Neuronal stem cell (in vitro differentiated cells): ENCODE results near the gene PLCG1.
A peak's percentile ranks its signal among the peaks of the same experiment; 100 is the strongest.

Experiments used
- DNase-seq: peaks from one replicate; pipeline ENCODE4 v3.0.0-alpha.2; 2013; ENCODE audit warnings: low spot score
- H2AFZ ChIP-seq: one replicate; pipeline ENCODE4 v1.6.1; 2013; ENCODE audit warnings: mild to moderate bottlenecking, low read length, inconsistent platforms
- H2AK5ac ChIP-seq: 2 replicates; pipeline ENCODE4 v1.6.1; 2013; ENCODE audit warnings: low read depth, mild to moderate bottlenecking, inconsistent platforms, low read length, moderate library complexity, mixed read lengths
- H2BK120ac ChIP-seq: 2 replicates; pipeline ENCODE4 v1.6.1; 2013; ENCODE audit warnings: low read depth, mild to moderate bottlenecking, inconsistent platforms, low read length, moderate library complexity, mixed read lengths
- H2BK12ac ChIP-seq: one replicate; pipeline ENCODE4 v1.6.1; 2013; ENCODE audit warnings: low read length, inconsistent platforms
- H2BK15ac ChIP-seq: 2 replicates; pipeline ENCODE4 v1.6.1; 2013; ENCODE audit warnings: mild to moderate bottlenecking, low read length, inconsistent platforms, mixed read lengths
- H2BK5ac ChIP-seq: one replicate; pipeline ENCODE4 v1.6.1; 2013; ENCODE audit warnings: inconsistent platforms, mild to moderate bottlenecking, low read length, moderate library complexity
- H3K14ac ChIP-seq: one replicate; pipeline ENCODE4 v1.6.1; 2013; ENCODE audit warnings: low read length, inconsistent platforms
- H3K18ac ChIP-seq: 2 replicates; pipeline ENCODE4 v1.6.1; 2013; ENCODE audit warnings: low read length, inconsistent platforms
- H3K23ac ChIP-seq: 2 replicates; pipeline ENCODE4 v1.6.1; 2013; ENCODE audit warnings: low read depth, mild to moderate bottlenecking, mixed read lengths, low read length, inconsistent platforms; ENCODE audit not compliant: poor library complexity
- H3K27ac ChIP-seq: replicated peaks from 3 replicates; pipeline ENCODE4 v1.5.1; 2013; ENCODE audit warnings: low read length, inconsistent platforms
- H3K27me3 ChIP-seq, 3 experiments: 2 replicates each; pipeline ENCODE4 v1.6.1; 2013; ENCODE audit warnings: low read length in 3 of 3, mild to moderate bottlenecking in 2 of 3, inconsistent platforms in 1 of 3, low read depth in 1 of 3, mixed read lengths in 1 of 3, moderate library complexity in 1 of 3; ENCODE audit not compliant: control insufficient read depth in 3 of 3, insufficient read depth in 3 of 3
- H3K36me3 ChIP-seq, 2 donors: replicated peaks in 1 of 2; 2 replicates each; pipeline ENCODE4 v1.6.1; 2013; ENCODE audit warnings: low read length in 2 of 2; ENCODE audit not compliant: control insufficient read depth in 2 of 2, insufficient read depth in 2 of 2
- H3K4ac ChIP-seq: 2 replicates; pipeline ENCODE4 v1.6.1; 2013; ENCODE audit warnings: inconsistent platforms, mild to moderate bottlenecking, low read length, moderate library complexity
- H3K4me1 ChIP-seq, 2 donors: 1 replicate in 1 of 2; 2 replicates in 1 of 2; pipeline ENCODE4 v1.6.1; 2013; ENCODE audit warnings: low read length in 2 of 2, low read depth in 1 of 2; ENCODE audit not compliant: control insufficient read depth in 2 of 2, insufficient read depth in 1 of 2
- H3K4me2 ChIP-seq: one replicate; pipeline ENCODE4 v1.6.1; 2013; ENCODE audit warnings: mild to moderate bottlenecking, low read length, inconsistent platforms; ENCODE audit not compliant: insufficient read depth, poor library complexity, severe bottlenecking
- H3K4me3 ChIP-seq, 2 donors: 2 replicates each; pipeline ENCODE4 v1.5.1; 2013; ENCODE audit warnings: low read length in 2 of 2, mild to moderate bottlenecking in 2 of 2, inconsistent platforms in 1 of 2, moderate library complexity in 1 of 2
- H3K79me1 ChIP-seq: one replicate; pipeline ENCODE4 v1.6.1; 2013; ENCODE audit warnings: low read depth, mild to moderate bottlenecking, inconsistent platforms, low read length, moderate library complexity
- H3K9ac ChIP-seq: one replicate; pipeline ENCODE4 v1.6.1; 2013; ENCODE audit warnings: mild to moderate bottlenecking, low read depth, low read length, inconsistent platforms; ENCODE audit not compliant: poor library complexity
- H3K9me3 ChIP-seq, 2 donors: replicated peaks in 1 of 2; 2 replicates each; pipeline versions ENCODE3 to v1.6.1; 2013; ENCODE audit warnings: low read length in 2 of 2, mild to moderate bottlenecking in 2 of 2, inconsistent platforms in 1 of 2, low read depth in 1 of 2, mixed read lengths in 1 of 2, moderate library complexity in 1 of 2; ENCODE audit not compliant: control insufficient read depth in 2 of 2, insufficient read depth in 1 of 2
- H4K8ac ChIP-seq: one replicate; pipeline ENCODE4 v1.6.1; 2013; ENCODE audit warnings: low read depth, mild to moderate bottlenecking, inconsistent platforms, low read length, moderate library complexity
- H4K91ac ChIP-seq: one replicate; pipeline ENCODE4 v1.6.1; 2013; ENCODE audit warnings: low read length, low read depth, mild to moderate bottlenecking, inconsistent platforms; ENCODE audit not compliant: poor library complexity
- WGBS, 2 donors: extraction: QIAGEN DNeasy Blood & Tissue Kit; methylation state at CpG; one replicate each; pipeline ENCODE4 v1.1.7; 2013; ENCODE audit warnings: missing lambda C conversion rate in 2 of 2, mixed read lengths in 1 of 2; ENCODE audit not compliant: insufficient read length in 2 of 2, insufficient replicate concordance in 1 of 2; ENCODE audit errors: extremely low coverage in 2 of 2; 5-methylcytosine and 5-hydroxymethylcytosine counted together

PLCG1 gene

GRCh38 chr20:41205313-41205712 is 68.0 kb downstream of the PLCG1 start:
- Histone ChIP-seq H3K27me3 (no peaks in the 10 kb centered on the region), H3K9me3 (peaks cover 9% of the 10 kb centered on the region in 2 donors), H3K18ac (no peak overlapping the region), H4K91ac (no peak overlapping the region), H3K4me1 (no peaks in the 10 kb centered on the region), H3K9ac (no peak overlapping the region), H3K4me3 (no peak overlapping the region), H2BK15ac (no peak overlapping the region), H4K8ac (no peak overlapping the region), H2AK5ac (no peak overlapping the region), H3K23ac (no peak overlapping the region), H3K4ac (no peak overlapping the region), H3K14ac (no peak overlapping the region), H3K79me1 (no peaks in the 10 kb centered on the region), H3K27ac (no peak overlapping the region), H2BK12ac (no peak overlapping the region), H2BK120ac (no peak overlapping the region), H2BK5ac (no peak overlapping the region), H3K36me3 (peaks cover 4% of the 10 kb centered on the region in 2 donors), H3K4me2 (no peak overlapping the region), H2AFZ (no peak overlapping the region)
- DNase-seq: no peak
- no CpG with 5 or more reads among the region's 11 CpGs for WGBS, 2 donors

- no peak overlapping the region for H3K4me3 ChIP-seq
- H3K23ac ChIP-seq: no peak overlapping the region
- no peak for DNase-seq
- no peak overlapping the region for H3K9ac ChIP-seq
- H2BK15ac ChIP-seq: no peak overlapping the region
- H2BK5ac ChIP-seq: no peak overlapping the region
- no peak overlapping the region for H3K14ac ChIP-seq
- no peak overlapping the region for H4K8ac ChIP-seq
- no peak overlapping the region for H3K4me2 ChIP-seq
- no peaks in the 10 kb centered on the region for H3K4me1 ChIP-seq
- no peak overlapping the region for H3K4ac ChIP-seq
- no peak overlapping the region for H2BK12ac ChIP-seq
- no peak overlapping the region for H3K27ac ChIP-seq
- peak overlapping the region; percentile 13 for H3K18ac ChIP-seq
- no peaks in the 10 kb centered on the region for H3K36me3 ChIP-seq
- no peak overlapping the region for H4K91ac ChIP-seq
- no peak overlapping the region for H2BK120ac ChIP-seq
- no CpG with 5 or more reads among the region's 1 CpG for WGBS, 2 donors
- no peaks in the 10 kb centered on the region for H3K27me3 ChIP-seq
- no peak overlapping the region for H2AK5ac ChIP-seq
- no peak overlapping the region for H2AFZ ChIP-seq
- H3K79me1 ChIP-seq: no peaks in the 10 kb centered on the region
- H3K9me3 ChIP-seq: no peaks in the 10 kb centered on the region
Observed at GRCh38 chr20:41213150-41213820, 75.9 kb downstream of the PLCG1 start.

DNA sequence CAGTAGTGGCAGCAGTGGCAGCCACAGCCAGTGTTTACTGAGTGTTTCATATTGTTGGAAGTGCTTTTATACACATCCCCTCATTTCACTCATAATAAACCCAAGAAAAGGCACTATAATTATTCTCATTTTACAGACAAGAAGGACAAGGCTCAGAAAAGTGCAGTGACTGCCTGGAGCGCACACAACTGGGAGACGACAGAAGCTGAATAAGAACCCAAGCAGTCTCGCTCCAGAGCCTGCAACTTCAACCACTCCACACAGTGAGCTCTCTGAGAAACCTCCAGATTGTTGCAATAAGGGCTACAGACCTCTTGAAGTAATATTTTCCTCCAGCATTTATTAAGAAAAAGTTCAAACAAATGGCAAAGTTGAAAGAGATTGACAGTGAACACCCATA is 76.9 kb downstream of the PLCG1 start:
- Histone ChIP-seq H3K23ac (no peak overlapping the region), H3K14ac (no peak overlapping the region), H3K79me1 (no peaks in the 10 kb centered on the region), H4K8ac (no peak overlapping the region), H2BK15ac (no peak overlapping the region), H3K4me3 (no peak overlapping the region), H3K4me2 (no peak overlapping the region), H2BK5ac (no peak overlapping the region), H2BK120ac (no peak overlapping the region), H2AFZ (no peak overlapping the region), H3K9ac (no peak overlapping the region), H3K36me3 (no peaks in the 10 kb centered on the region), H2AK5ac (no peak overlapping the region), H3K9me3 (no peaks in the 10 kb centered on the region), H3K27ac (no peak overlapping the region), H4K91ac (no peak overlapping the region), H2BK12ac (no peak overlapping the region), H3K18ac (no peak overlapping the region), H3K4me1 (no peaks in the 10 kb centered on the region), H3K27me3 (no peaks in the 10 kb centered on the region), H3K4ac (no peak overlapping the region)
- no CpG with 5 or more reads among the region's 3 CpGs for WGBS, 2 donors
- no peak for DNase-seq

DNA sequence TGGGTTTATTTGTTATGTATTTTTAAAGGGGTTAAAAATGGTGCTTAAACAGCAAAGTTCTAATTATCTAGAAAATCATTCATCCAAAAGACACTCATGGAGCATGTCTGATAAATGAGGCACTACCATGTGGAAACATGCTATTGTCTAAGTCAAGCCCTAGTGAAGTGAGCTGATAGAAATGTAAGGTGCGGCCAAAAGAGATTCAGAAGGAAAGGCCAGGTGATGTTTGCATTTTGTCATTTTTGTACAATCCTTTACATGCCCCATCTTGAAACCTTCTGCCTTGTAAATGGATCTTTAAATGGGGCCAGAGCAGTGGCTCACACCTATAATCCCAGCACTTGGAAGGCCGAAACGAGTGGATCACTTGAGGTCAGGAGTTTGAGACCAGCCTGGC is 77.3 kb downstream of the PLCG1 start:
- Histone ChIP-seq H3K4ac (no peak overlapping the region), H4K91ac (no peak overlapping the region), H3K4me1 (no peaks in the 10 kb centered on the region), H3K9ac (no peak overlapping the region), H3K9me3 (no peaks in the 10 kb centered on the region), H2BK12ac (no peak overlapping the region), H3K4me3 (no peak overlapping the region), H2AK5ac (no peak overlapping the region), H2BK5ac (no peak overlapping the region), H3K18ac (no peak overlapping the region), H3K36me3 (no peaks in the 10 kb centered on the region), H4K8ac (no peak overlapping the region), H3K4me2 (no peak overlapping the region), H2AFZ (no peak overlapping the region), H3K27ac (no peak overlapping the region), H3K14ac (no peak overlapping the region), H2BK120ac (no peak overlapping the region), H3K23ac (no peak overlapping the region), H3K79me1 (no peaks in the 10 kb centered on the region), H3K27me3 (no peaks in the 10 kb centered on the region), H2BK15ac (no peak overlapping the region)
- DNase-seq: no peak
- no CpG with 5 or more reads among the region's 3 CpGs for WGBS, 2 donors
